ENCODE measurements around the gene SERPINA3. TPM values are rescaled to one million over a fixed set of nuclear protein-coding genes. Genes with fewer than 3 reads are reported as not detected.

The SERPINA3 gene
- total and polyA plus RNA-seq, 8 donors = 1.1 to 198 (median 1.4) TPM

DNA sequence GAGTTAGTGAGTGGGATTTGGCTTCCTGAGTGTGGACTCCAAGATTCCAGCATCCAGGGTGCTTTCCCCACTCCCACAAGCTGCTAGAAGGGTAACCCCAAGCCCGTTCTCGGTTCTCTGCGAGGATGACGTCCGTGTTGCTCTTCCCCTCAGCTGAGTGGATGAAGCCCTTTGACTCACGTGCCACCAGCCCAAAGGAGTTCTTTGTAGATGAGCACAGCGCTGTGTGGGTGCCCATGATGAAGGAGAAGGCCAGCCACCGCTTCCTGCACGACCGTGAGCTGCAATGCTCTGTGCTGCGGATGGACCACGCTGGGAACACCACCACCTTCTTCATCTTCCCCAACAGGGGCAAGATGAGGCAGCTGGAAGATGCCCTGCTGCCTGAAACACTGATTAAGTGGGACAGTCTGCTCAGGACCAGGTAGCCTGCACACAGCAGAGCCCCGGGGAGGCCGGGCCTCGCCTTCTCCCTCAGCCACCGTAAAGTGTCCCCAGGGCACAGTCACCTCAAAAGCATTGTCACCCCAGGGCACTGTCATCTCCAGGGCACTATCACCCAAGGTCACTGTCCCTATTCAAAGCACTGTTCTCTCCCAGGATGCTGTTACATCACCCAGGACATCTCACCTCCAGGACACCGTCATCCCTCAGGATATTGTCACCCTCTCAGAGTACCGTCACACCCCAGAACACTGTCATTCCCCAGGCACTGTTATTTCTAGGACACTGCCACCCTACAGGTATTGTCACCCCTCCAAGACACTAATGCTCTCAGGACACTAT, 31.3 kb downstream of the SERPINA3 start:
- no peak for ATAC-seq

DNA sequence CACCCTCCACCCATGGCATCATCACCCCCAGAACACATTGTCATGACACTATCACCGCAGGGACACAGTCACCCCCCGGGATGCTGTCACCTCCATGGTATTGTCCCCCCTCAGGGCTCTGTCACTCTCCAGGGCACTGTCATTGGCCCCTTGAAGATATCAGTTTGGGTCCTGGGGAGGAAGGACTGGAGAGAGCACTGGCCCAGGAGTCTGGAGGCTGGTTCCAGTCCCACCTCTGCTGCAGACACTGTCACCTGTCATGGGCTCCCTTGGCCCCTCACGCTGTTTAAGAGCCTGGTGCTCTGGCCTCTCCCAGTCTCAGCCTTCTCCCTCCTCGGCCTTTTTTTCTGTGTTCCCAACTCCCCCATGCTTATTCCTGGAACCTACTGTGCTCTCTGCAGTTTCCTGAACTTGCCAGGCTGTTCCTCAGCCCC, 31.9 kb downstream of the SERPINA3 start:
- Histone ChIP-seq H3K27me3 (peaks cover 0 to 5% of the 10 kb centered on the region in 2 donors), H3K27ac (no peak overlapping the region), H3K4me1 (no peaks in the 10 kb centered on the region), H3K9me3 (peaks cover 0 to 12% of the 10 kb centered on the region in 2 donors), H3K36me3 (no peaks in the 10 kb centered on the region), H3K4me3 (no peak overlapping the region)
- DNase-seq (no peak), ATAC-seq (no peak)
- TF ChIP-seq, protein P1, sequence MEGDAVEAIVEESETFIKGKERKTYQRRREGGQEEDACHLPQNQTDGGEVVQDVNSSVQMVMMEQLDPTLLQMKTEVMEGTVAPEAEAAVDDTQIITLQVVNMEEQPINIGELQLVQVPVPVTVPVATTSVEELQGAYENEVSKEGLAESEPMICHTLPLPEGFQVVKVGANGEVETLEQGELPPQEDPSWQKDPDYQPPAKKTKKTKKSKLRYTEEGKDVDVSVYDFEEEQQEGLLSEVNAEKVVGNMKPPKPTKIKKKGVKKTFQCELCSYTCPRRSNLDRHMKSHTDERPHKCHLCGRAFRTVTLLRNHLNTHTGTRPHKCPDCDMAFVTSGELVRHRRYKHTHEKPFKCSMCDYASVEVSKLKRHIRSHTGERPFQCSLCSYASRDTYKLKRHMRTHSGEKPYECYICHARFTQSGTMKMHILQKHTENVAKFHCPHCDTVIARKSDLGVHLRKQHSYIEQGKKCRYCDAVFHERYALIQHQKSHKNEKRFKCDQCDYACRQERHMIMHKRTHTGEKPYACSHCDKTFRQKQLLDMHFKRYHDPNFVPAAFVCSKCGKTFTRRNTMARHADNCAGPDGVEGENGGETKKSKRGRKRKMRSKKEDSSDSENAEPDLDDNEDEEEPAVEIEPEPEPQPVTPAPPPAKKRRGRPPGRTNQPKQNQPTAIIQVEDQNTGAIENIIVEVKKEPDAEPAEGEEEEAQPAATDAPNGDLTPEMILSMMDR (IDR thresholded peaks at IDR 0.05) = no peak
- intact Hi-C loops (cut with DNase I) = no loop called here

More for the DNA sequence above, 31.3 kb downstream of the SERPINA3 start:
- DNase-seq = no peak
- H3K4me3 ChIP-seq = no peak overlapping the region
- no peaks in the 10 kb centered on the region for H3K36me3 ChIP-seq
- peaks cover 0 to 5% of the 10 kb centered on the region in 2 donors for H3K9me3 ChIP-seq
- H3K27ac ChIP-seq = no peak overlapping the region
- intact Hi-C loops (cut with DNase I) = no loop called here
- H3K4me1 ChIP-seq = no peaks in the 10 kb centered on the region
- TF ChIP-seq, protein P1 (IDR thresholded peaks at IDR 0.05) = no peak
- peaks cover 0 to 5% of the 10 kb centered on the region in 2 donors for H3K27me3 ChIP-seq

DNA sequence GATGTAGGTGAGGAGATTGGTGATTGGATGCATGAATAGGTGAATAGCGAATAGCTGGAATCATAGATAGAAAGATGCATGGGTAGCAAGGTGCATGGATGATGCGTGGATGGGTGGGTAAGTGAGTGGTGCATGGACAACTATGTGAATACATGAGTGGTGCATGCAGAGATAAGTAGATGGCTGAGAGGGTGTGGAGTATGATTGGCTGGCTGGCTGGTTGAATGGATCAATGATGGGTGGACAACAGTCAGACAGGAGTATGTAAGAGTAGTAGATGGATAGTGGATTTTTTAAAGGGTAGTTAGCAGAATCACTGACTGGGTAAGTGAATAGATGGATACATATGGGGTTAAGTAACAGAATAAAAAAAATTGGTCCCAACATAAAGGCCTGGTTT, 33.9 kb downstream of the SERPINA3 start:
- intact Hi-C loops (cut with DNase I) = no loop called here
- H3K36me3 ChIP-seq = no peaks in the 10 kb centered on the region
- no peaks in the 10 kb centered on the region for H3K4me1 ChIP-seq
- ATAC-seq (no peak), DNase-seq (no peak)
- TF ChIP-seq, protein P1 (IDR thresholded peaks at IDR 0.05) = no peak
- no peak overlapping the region for H3K27ac ChIP-seq
- peaks cover 0 to 14% of the 10 kb centered on the region in 2 donors for H3K9me3 ChIP-seq
- peaks cover 0 to 5% of the 10 kb centered on the region in 2 donors for H3K27me3 ChIP-seq
- no peak overlapping the region for H3K4me3 ChIP-seq

DNA sequence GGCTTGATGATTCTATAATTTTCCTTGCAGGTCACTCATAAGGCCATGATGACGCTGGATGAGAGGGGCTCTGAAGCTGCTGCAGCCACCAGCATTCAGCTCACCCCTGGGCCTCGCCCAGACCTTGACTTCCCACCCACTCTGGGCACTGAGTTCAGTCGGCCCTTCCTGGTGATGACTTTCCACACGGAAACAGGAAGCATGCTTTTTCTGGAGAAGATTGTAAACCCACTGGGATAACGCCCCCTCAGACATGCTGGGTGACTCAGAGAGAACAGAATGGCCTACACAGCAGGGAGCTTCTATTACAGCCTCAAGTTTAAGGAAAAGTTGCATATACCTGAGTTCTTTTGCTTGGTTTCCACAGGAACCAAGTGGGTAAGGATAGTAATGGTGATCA, 34.3 kb downstream of the SERPINA3 start:
- ATAC-seq (no peak), DNase-seq (no peak)
- no peaks in the 10 kb centered on the region for H3K36me3 ChIP-seq
- peaks cover 0 to 5% of the 10 kb centered on the region in 2 donors for H3K27me3 ChIP-seq
- H3K4me3 ChIP-seq = no peak overlapping the region
- H3K27ac ChIP-seq = no peak overlapping the region
- intact Hi-C loops (cut with DNase I) = no loop called here
- TF ChIP-seq, protein P1 (IDR thresholded peaks at IDR 0.05) = no peak
- peaks cover 0 to 14% of the 10 kb centered on the region in 2 donors for H3K9me3 ChIP-seq
- no peaks in the 10 kb centered on the region for H3K4me1 ChIP-seq

DNA sequence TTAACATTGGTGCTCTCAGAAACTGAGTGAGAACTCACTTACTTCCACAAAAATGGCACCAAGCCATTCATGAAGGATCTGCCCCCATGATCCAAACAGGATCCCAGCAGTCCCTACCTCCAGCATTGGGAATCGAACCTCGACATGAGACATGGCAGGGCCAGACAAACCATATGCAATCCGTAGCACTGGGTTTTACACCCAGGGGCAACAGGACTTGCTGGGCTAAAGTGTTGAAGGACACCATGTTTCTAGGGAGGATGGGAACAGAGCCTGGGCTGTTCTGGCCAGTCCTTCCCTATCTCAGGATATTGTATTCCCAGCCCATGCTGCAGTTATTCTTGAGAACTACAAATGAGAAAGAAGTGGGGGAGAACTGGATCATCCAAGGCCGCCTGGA, 36.6 kb downstream of the SERPINA3 start:
- Histone ChIP-seq H3K9me3 (peaks cover 0 to 14% of the 10 kb centered on the region in 2 donors), H3K4me3 (no peak overlapping the region), H3K27me3 (peaks cover 0 to 5% of the 10 kb centered on the region in 2 donors), H3K36me3 (no peaks in the 10 kb centered on the region), H3K4me1 (no peaks in the 10 kb centered on the region), H3K27ac (no peak overlapping the region)
- TF ChIP-seq, protein P1 (IDR thresholded peaks at IDR 0.05) = no peak
- intact Hi-C loops (cut with DNase I) = no loop called here
- no peak for DNase-seq
- no peak for ATAC-seq
